H9 (cell line): Measurements from ENCODE around the gene B3GNT7. TPM values are rescaled to one million over a fixed set of nuclear protein-coding genes. Genes with fewer than 3 reads are reported as not detected.
"Not testable (repeated sequence)": the region's sequence is repeated elsewhere in the genome, so short reads cannot be mapped to it uniquely, and the experiment has no call there.

ENCODE experiments used
- DNase-seq: peaks from one replicate; pipeline ENCODE4 v3.0.0-alpha.2; 2017
- H2AFZ ChIP-seq: one replicate; pipeline ENCODE4 v1.6.1; 2013; ENCODE audit warnings: mild to moderate bottlenecking, low read length, control low read depth, moderate library complexity
- H2AK5ac ChIP-seq: 2 replicates; pipeline ENCODE4 v1.6.1; 2013; ENCODE audit warnings: low read length, control low read depth, mixed read lengths; ENCODE audit not compliant: insufficient read length
- H2BK120ac ChIP-seq: one replicate; pipeline ENCODE4 v1.6.1; 2013; ENCODE audit warnings: low read depth, mild to moderate bottlenecking, low read length, control low read depth, inconsistent platforms; ENCODE audit not compliant: poor library complexity, severe bottlenecking
- H2BK12ac ChIP-seq: 2 replicates; pipeline ENCODE4 v1.6.1; 2013; ENCODE audit warnings: low read length, control low read depth, mixed read lengths, low read depth; ENCODE audit not compliant: insufficient read length
- H2BK15ac ChIP-seq: 2 replicates; pipeline ENCODE4 v1.6.1; 2013; ENCODE audit warnings: low read depth, low read length, control low read depth
- H2BK20ac ChIP-seq: one replicate; pipeline ENCODE4 v1.6.1; 2013; ENCODE audit warnings: low read depth, mild to moderate bottlenecking, low read length, control low read depth, inconsistent platforms; ENCODE audit not compliant: poor library complexity, severe bottlenecking
- H2BK5ac ChIP-seq: 2 replicates; pipeline ENCODE4 v1.6.1; 2013; ENCODE audit warnings: low read length, control low read depth, mixed read lengths; ENCODE audit not compliant: insufficient read length
- H3K14ac ChIP-seq: 2 replicates; pipeline ENCODE4 v1.6.1; 2013; ENCODE audit warnings: low read length, control low read depth; ENCODE audit not compliant: insufficient read depth
- H3K18ac ChIP-seq: 2 replicates; pipeline ENCODE4 v1.6.1; 2013; ENCODE audit warnings: low read depth, mild to moderate bottlenecking, mixed read lengths, low read length, control low read depth; ENCODE audit not compliant: insufficient read length
- H3K23ac ChIP-seq: 2 replicates; pipeline ENCODE4 v1.6.1; 2013; ENCODE audit warnings: low read length, control low read depth, mixed read lengths, low read depth; ENCODE audit not compliant: insufficient read length
- H3K23me2 ChIP-seq: 2 replicates; pipeline ENCODE4 v1.6.1; 2013; ENCODE audit warnings: low read depth, mild to moderate bottlenecking, mixed read lengths, low read length, control low read depth; ENCODE audit not compliant: insufficient read length, poor library complexity, severe bottlenecking
- H3K27ac ChIP-seq: 2 replicates; pipeline ENCODE4 v1.5.1; 2013; ENCODE audit warnings: low read length, control low read depth, mixed read lengths, low read depth; ENCODE audit not compliant: insufficient read length
- H3K27me3 ChIP-seq: 2 replicates; pipeline ENCODE4 v1.6.1; 2013; ENCODE audit warnings: low read length, control low read depth, inconsistent platforms; ENCODE audit not compliant: insufficient read depth
- H3K4ac ChIP-seq: 2 replicates; pipeline ENCODE4 v1.6.1; 2013; ENCODE audit warnings: low read depth, mild to moderate bottlenecking, control low read depth, inconsistent platforms, low read length, moderate library complexity
- H3K4me1 ChIP-seq: 2 replicates; pipeline ENCODE4 v1.6.1; 2013; ENCODE audit warnings: low read length, control low read depth, inconsistent platforms; ENCODE audit not compliant: insufficient read depth
- H3K4me2 ChIP-seq: 2 replicates; pipeline ENCODE4 v1.6.1; 2013; ENCODE audit warnings: low read length, control low read depth, mixed read lengths; ENCODE audit not compliant: insufficient read length, insufficient read depth
- H3K56ac ChIP-seq: 2 replicates; pipeline ENCODE4 v1.6.1; 2013; ENCODE audit warnings: low read depth, mild to moderate bottlenecking, mixed read lengths, low read length, control low read depth; ENCODE audit not compliant: insufficient read length
- H3K79me1 ChIP-seq: 2 replicates; pipeline ENCODE4 v1.6.1; 2013; ENCODE audit warnings: low read depth, mild to moderate bottlenecking, moderate library complexity, low read length, control low read depth, inconsistent platforms; ENCODE audit not compliant: insufficient read depth, poor library complexity, severe bottlenecking
- H3K79me2 ChIP-seq: 2 replicates; pipeline ENCODE4 v1.6.1; 2013; ENCODE audit warnings: low read length, control low read depth, inconsistent platforms; ENCODE audit not compliant: insufficient read depth
- H3K9ac ChIP-seq: 2 replicates; pipeline ENCODE4 v1.6.1; 2013; ENCODE audit warnings: low read length, control low read depth, mixed read lengths; ENCODE audit not compliant: insufficient read length; ENCODE audit errors: extremely low read depth
- H3K9me3 ChIP-seq: one replicate; pipeline ENCODE4 v1.6.1; 2013; ENCODE audit warnings: low read depth, low read length, inconsistent platforms; ENCODE audit not compliant: control insufficient read depth
- H3T11ph ChIP-seq: one replicate; pipeline ENCODE4 v1.6.1; 2013; ENCODE audit warnings: mild to moderate bottlenecking, low read length, control low read depth, inconsistent platforms
- H4K20me1 ChIP-seq: one replicate; pipeline ENCODE4 v1.6.1; 2013; ENCODE audit not compliant: control insufficient read depth, insufficient read length, insufficient read depth
- H4K5ac ChIP-seq: 2 replicates; pipeline ENCODE4 v1.6.1; 2013; ENCODE audit warnings: low read depth, mild to moderate bottlenecking, mixed read lengths, low read length, control low read depth; ENCODE audit not compliant: insufficient read length
- H4K8ac ChIP-seq: replicated peaks from 2 replicates; pipeline ENCODE4 v1.6.1; 2013; ENCODE audit warnings: low read length, control low read depth, mixed read lengths, low read depth; ENCODE audit not compliant: insufficient read length
- H4K91ac ChIP-seq: 2 replicates; pipeline ENCODE4 v1.6.1; 2013; ENCODE audit warnings: low read depth, mild to moderate bottlenecking, moderate library complexity, mixed read lengths, low read length, control low read depth; ENCODE audit not compliant: insufficient read length
- H3K27ac Mint-ChIP-seq, 3 experiments: 2 replicates in 2 of 3; 3 replicates in 1 of 3; pipeline ENCODE4 v1.8.0; 2020 to 2021; ENCODE audit warnings: mixed read lengths in 3 of 3, mild to moderate bottlenecking in 1 of 3, moderate library complexity in 1 of 3
- H3K27me3 Mint-ChIP-seq: 2 replicates; pipeline ENCODE4 v1.8.0; 2021; ENCODE audit warnings: low read depth, mild to moderate bottlenecking, moderate library complexity, mixed read lengths
- H3K36me3 Mint-ChIP-seq, 3 experiments: 2 replicates in 2 of 3; 3 replicates in 1 of 3; pipeline ENCODE4 v1.8.0; 2020 to 2021; ENCODE audit warnings: low read depth in 3 of 3, mixed read lengths in 3 of 3; ENCODE audit not compliant: insufficient read depth in 1 of 3
- H3K4me1 Mint-ChIP-seq, 2 experiments: 2 replicates each; pipeline ENCODE4 v1.8.0; 2020; ENCODE audit warnings: mixed read lengths in 2 of 2
- H3K4me3 Mint-ChIP-seq, 2 experiments: 2 replicates in 1 of 2; 3 replicates in 1 of 2; pipeline ENCODE4 v1.8.0; 2020 to 2021; ENCODE audit warnings: mild to moderate bottlenecking in 2 of 2, mixed read lengths in 2 of 2, moderate library complexity in 1 of 2
- H3K9me3 Mint-ChIP-seq, 2 experiments: 2 replicates in 1 of 2; 3 replicates in 1 of 2; pipeline ENCODE4 v1.8.0; 2020; ENCODE audit warnings: mild to moderate bottlenecking in 2 of 2, mixed read lengths in 2 of 2, moderate library complexity in 1 of 2
- WGBS: extraction: QIAGEN DNeasy Blood & Tissue Kit; methylation state at CpG from one replicate; pipeline ENCODE4 v1.1.7; 2013; ENCODE audit warnings: missing lambda C conversion rate, low lambda C conversion rate, mixed read lengths; ENCODE audit not compliant: insufficient read length; ENCODE audit errors: extremely low coverage; 5-methylcytosine and 5-hydroxymethylcytosine counted together
- total RNA-seq: library from RNA; stranded (reverse); gene quantifications from 2 replicates; pipeline ENCODE4 v1.2.1, GENCODE V29; 2021

Gene B3GNT7
- total RNA-seq, 1 experiment from 2014 or later: 42.2 TPM

GRCh38 chr2:231403421-231404182 is 8.1 kb downstream of the B3GNT7 start:
- not testable (repeated sequence) for H2BK5ac ChIP-seq, H3K9me3 Mint-ChIP-seq, H3K4ac ChIP-seq, H4K91ac ChIP-seq, H3K4me3 Mint-ChIP-seq, H4K8ac ChIP-seq, H3K56ac ChIP-seq, H3K18ac ChIP-seq, H3K27me3 Mint-ChIP-seq, DNase-seq, H2AK5ac ChIP-seq, H3K27me3 ChIP-seq, H2AFZ ChIP-seq, H4K20me1 ChIP-seq, H3K27ac ChIP-seq, H3K36me3 Mint-ChIP-seq, H2BK20ac ChIP-seq, H3K9ac ChIP-seq, H2BK15ac ChIP-seq, H3K79me2 ChIP-seq, H3K23ac ChIP-seq, H2BK12ac ChIP-seq, H3K79me1 ChIP-seq, H3K4me1 ChIP-seq, H4K5ac ChIP-seq, H2BK120ac ChIP-seq, H3T11ph ChIP-seq, H3K4me2 ChIP-seq, H3K23me2 ChIP-seq, H3K14ac ChIP-seq, H3K9me3 ChIP-seq
- H3K4me1 Mint-ChIP-seq: peaks cover 52 to 58% of the 10 kb centered on the region in 2 experiments
- H3K27ac Mint-ChIP-seq: peak overlapping the region in 1 of 3 experiments; percentile 57; a peak in 2 of 7 replicates
- WGBS: no CpG with 5 or more reads among the region's 14 CpGs
